ENCODE data around the gene EGFL7. TPM values are rescaled to one million over a fixed set of nuclear protein-coding genes. Genes with fewer than 3 reads are reported as not detected.
A peak's percentile ranks its signal among the peaks of the same experiment; 100 is the strongest.

The EGFL7 gene
- total RNA-seq (6.2 and 7.9 TPM in 2 replicates), polyA plus RNA-seq (2.5 and 4.2 TPM in 2 replicates), polyA minus RNA-seq (ENCODE audit: low replicate concordance) (0.93 and 3.1 TPM in 2 replicates)
- 5.3 and 7.6 TPM in 2 replicates for polyA plus RNA-seq (2012)

DNA sequence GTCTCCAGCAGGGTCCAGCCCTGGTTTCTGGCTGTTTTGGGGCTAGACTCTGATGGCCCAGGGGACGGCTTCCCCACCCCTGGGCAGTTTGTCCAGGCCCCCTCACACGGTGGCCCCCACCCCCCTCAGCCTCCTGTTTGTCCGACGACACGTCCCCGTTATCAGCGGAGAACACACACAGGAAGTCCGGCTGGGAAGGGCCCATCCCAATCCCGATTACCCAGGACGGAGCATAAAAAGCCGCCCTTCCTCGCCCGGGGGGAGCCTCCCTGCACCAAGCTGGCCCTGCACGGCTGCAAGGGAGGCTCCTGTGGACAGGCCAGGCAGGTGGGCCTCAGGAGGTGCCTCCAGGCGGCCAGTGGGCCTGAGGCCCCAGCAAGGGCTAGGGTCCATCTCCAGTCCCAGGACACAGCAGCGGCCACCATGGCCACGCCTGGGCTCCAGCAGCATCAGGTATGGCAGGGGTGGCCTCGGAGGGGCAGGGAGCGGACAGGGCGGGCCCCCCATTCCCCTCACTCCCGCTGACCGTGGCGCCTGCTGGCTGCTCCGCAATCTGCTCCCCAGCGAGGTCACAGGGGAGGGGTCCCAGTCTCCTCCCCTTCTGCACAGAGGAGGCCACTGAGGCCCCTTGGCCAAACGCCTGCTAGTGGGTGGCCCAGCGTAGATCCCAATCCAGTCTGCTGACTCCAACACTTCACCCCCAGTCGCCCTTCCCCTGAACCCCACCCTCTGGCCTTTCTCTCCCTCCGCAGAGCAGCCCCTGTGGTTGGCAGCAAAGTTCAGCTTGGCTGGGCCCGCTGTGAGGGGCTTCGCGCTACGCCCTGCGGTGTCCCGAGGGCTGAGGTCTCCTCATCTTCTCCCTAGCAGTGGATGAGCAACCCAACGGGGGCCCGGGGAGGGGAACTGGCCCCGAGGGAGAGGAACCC, at the start of gene EGFL7:
Gene EGFL7 (plus strand): TSS at position 261 of the 926 bp plus-strand sequence. CDS start 5,367 bp downstream, outside the sequence.
- Histone ChIP-seq H3K36me3 (ENCODE audit: control insufficient read depth, insufficient read depth, low read length) (no peaks in the 10 kb centered on the region), H3K9ac (ENCODE audit: insufficient read depth, low read length) (no peak within 1 kb of the TSS), H3K4me3 (replicated peaks in 1 of 4; ENCODE audit: control extremely low read depth in 1 of 4, insufficient read depth in 1 of 4, low read depth in 3 of 4, low read length in 4 of 4) (no peak within 1 kb of the TSS), H3K27ac (ENCODE audit: insufficient read depth, low read length) (no peak within 1 kb of the TSS), H4K20me1 (ENCODE audit: control insufficient read depth, extremely low read depth, insufficient read depth, low read length) (no peaks in the 10 kb centered on the region), H3K9me3 (ENCODE audit: control insufficient read depth, insufficient read depth, low read depth, low read length) (no peaks in the 10 kb centered on the region), H3K4me1 (ENCODE audit: control insufficient read depth, extremely low read depth, insufficient read depth, low read length) (no peaks in the 10 kb centered on the region), H3K4me2 (ENCODE audit: extremely low read depth, insufficient read depth, low read length) (no peak within 1 kb of the TSS), H3K79me2 (ENCODE audit: control insufficient read depth, insufficient read depth, low read length) (no peaks in the 10 kb centered on the region), H2AFZ (ENCODE audit: low read length) (no peak within 1 kb of the TSS), H3K27me3 (ENCODE audit: control insufficient read depth, insufficient read depth, low read length) (peaks cover 13% of the 10 kb centered on the region)
- no peak for DNase-seq (ENCODE audit: low read depth in 2 of 2)
- TF ChIP-seq, protein P1, sequence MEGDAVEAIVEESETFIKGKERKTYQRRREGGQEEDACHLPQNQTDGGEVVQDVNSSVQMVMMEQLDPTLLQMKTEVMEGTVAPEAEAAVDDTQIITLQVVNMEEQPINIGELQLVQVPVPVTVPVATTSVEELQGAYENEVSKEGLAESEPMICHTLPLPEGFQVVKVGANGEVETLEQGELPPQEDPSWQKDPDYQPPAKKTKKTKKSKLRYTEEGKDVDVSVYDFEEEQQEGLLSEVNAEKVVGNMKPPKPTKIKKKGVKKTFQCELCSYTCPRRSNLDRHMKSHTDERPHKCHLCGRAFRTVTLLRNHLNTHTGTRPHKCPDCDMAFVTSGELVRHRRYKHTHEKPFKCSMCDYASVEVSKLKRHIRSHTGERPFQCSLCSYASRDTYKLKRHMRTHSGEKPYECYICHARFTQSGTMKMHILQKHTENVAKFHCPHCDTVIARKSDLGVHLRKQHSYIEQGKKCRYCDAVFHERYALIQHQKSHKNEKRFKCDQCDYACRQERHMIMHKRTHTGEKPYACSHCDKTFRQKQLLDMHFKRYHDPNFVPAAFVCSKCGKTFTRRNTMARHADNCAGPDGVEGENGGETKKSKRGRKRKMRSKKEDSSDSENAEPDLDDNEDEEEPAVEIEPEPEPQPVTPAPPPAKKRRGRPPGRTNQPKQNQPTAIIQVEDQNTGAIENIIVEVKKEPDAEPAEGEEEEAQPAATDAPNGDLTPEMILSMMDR (conservative IDR thresholded peaks at IDR 0.05 in 1 of 2, IDR thresholded peaks at IDR 0.05 in 1 of 2; ENCODE audit: low read depth in 1 of 2, low read length in 2 of 2), result no peak
- TF ChIP-seq EZH2 (IDR thresholded peaks at IDR 0.05; ENCODE audit: low read length, missing control alignments), result no peak

DNA sequence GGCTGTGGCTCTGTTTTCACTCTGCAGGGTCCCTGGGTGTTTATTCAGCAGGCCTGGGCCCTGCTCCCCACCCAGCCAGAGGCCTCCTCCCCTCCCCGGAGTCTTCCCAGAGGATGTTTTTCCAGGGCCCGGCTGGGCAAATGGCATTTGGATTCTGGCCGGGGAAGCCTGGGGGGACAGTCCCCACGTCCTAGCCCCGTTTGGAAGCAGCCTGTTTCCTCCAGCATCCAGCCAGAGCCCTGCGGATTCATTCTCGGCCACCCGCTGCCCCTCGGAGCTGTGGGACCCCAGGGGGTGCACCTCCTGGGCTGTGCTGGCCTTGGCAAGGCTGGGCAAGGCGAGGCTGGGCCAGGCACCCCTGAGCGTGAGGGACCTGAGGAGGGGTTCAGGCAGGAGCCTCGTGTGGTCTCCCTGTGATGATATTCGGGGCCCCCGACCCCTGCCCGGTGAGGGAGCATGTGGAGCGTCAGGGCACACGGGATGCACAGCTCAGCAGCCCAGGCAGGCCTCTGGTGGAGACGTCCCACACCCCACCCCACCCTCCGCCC, 48.8 kb upstream of the EGFL7 start:
- Histone ChIP-seq H4K20me1 (ENCODE audit: control insufficient read depth, extremely low read depth, insufficient read depth, low read length) (no peaks in the 10 kb centered on the region), H3K79me2 (ENCODE audit: control insufficient read depth, insufficient read depth, low read length) (no peaks in the 10 kb centered on the region), H3K4me3 (replicated peaks in 1 of 4; ENCODE audit: control extremely low read depth in 1 of 4, insufficient read depth in 1 of 4, low read depth in 3 of 4, low read length in 4 of 4) (no peak overlapping the region), H3K36me3 (ENCODE audit: control insufficient read depth, insufficient read depth, low read length) (no peaks in the 10 kb centered on the region), H3K9me3 (ENCODE audit: control insufficient read depth, insufficient read depth, low read depth, low read length) (no peaks in the 10 kb centered on the region), H3K9ac (ENCODE audit: insufficient read depth, low read length) (peak overlapping the region; percentile 58), H3K27ac (ENCODE audit: insufficient read depth, low read length) (peak overlapping the region; percentile 64), H3K4me2 (ENCODE audit: extremely low read depth, insufficient read depth, low read length) (no peak overlapping the region), H3K4me1 (ENCODE audit: control insufficient read depth, extremely low read depth, insufficient read depth, low read length) (peaks cover 16% of the 10 kb centered on the region), H2AFZ (ENCODE audit: low read length) (no peak overlapping the region), H3K27me3 (ENCODE audit: control insufficient read depth, insufficient read depth, low read length) (no peaks in the 10 kb centered on the region)
- DNase-seq (ENCODE audit: low read depth in 2 of 2), result peak in 1 of 2 donors; percentile 3
- TF ChIP-seq, protein P1 (conservative IDR thresholded peaks at IDR 0.05 in 1 of 2, IDR thresholded peaks at IDR 0.05 in 1 of 2; ENCODE audit: low read depth in 1 of 2, low read length in 2 of 2), result no peak
- no peak for TF ChIP-seq EZH2 (IDR thresholded peaks at IDR 0.05; ENCODE audit: low read length, missing control alignments)

DNA sequence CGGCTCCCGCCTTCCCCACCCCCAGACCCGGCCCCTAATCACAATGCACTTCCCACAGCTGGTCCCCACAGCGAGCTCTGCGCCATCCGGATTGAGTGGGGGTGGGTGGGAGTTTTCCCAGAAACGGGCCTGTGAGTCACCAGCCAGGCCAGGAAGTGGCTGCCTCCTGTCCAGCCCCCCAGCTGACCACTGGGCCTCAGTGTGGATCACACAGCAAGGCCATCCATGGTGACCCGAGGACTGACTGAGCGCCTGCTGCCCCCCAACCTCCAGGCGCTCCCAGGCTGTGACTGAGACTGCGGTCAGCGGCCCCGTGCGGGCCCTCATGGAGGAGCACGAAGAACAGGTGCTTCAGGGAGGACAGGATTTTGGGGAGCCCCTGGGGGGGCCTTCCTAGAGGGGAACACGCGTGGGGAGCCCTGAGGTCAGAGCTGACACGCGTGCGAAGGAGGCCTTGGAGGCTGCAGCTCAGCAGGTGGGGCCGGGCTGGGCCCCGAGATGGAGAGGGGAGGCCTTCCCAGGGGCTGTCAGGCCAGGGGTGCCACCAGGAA, 48.3 kb upstream of the EGFL7 start:
- Histone ChIP-seq H2AFZ (ENCODE audit: low read length) (no peak overlapping the region), H3K79me2 (ENCODE audit: control insufficient read depth, insufficient read depth, low read length) (no peaks in the 10 kb centered on the region), H3K4me3 (replicated peaks in 1 of 4; ENCODE audit: control extremely low read depth in 1 of 4, insufficient read depth in 1 of 4, low read depth in 3 of 4, low read length in 4 of 4) (no peak overlapping the region), H4K20me1 (ENCODE audit: control insufficient read depth, extremely low read depth, insufficient read depth, low read length) (no peaks in the 10 kb centered on the region), H3K4me2 (ENCODE audit: extremely low read depth, insufficient read depth, low read length) (no peak overlapping the region), H3K27ac (ENCODE audit: insufficient read depth, low read length) (peak overlapping the region; percentile 28), H3K4me1 (ENCODE audit: control insufficient read depth, extremely low read depth, insufficient read depth, low read length) (peaks cover 16% of the 10 kb centered on the region), H3K9me3 (ENCODE audit: control insufficient read depth, insufficient read depth, low read depth, low read length) (no peaks in the 10 kb centered on the region), H3K27me3 (ENCODE audit: control insufficient read depth, insufficient read depth, low read length) (no peaks in the 10 kb centered on the region), H3K36me3 (ENCODE audit: control insufficient read depth, insufficient read depth, low read length) (no peaks in the 10 kb centered on the region), H3K9ac (ENCODE audit: insufficient read depth, low read length) (no peak overlapping the region)
- no peak for TF ChIP-seq EZH2 (IDR thresholded peaks at IDR 0.05; ENCODE audit: low read length, missing control alignments)
- TF ChIP-seq, protein P1 (conservative IDR thresholded peaks at IDR 0.05 in 1 of 2, IDR thresholded peaks at IDR 0.05 in 1 of 2; ENCODE audit: low read depth in 1 of 2, low read length in 2 of 2), result no peak
- DNase-seq (ENCODE audit: low read depth in 2 of 2), result peak; percentile 89

Measured in fibroblast of lung (primary cell).